Measurements from ENCODE around the gene ZNF692.
"Not testable (repeated sequence)": the region's sequence is repeated elsewhere in the genome, so short reads cannot be mapped to it uniquely, and the experiment has no call there.

Gene ZNF692

GRCh38 chr1:248849152-248849551, 9.7 kb downstream of the ZNF692 start:
- DNase-seq (ENCODE audit: low spot score): no peak

GRCh38 chr1:248848602-248849001, 10.3 kb downstream of the ZNF692 start:
- no peak for DNase-seq (ENCODE audit: low spot score)

- no peak for DNase-seq (ENCODE audit: low spot score)
Measured at GRCh38 chr1:248847956-248848561, 10.8 kb downstream of the ZNF692 start.

GRCh38 chr1:248847181-248847955, 11.5 kb downstream of the ZNF692 start:
- DNase-seq (ENCODE audit: low spot score): no peak

- DNase-seq (ENCODE audit: low spot score): no peak
Measured at GRCh38 chr1:248844526-248844925, 14.4 kb downstream of the ZNF692 start.

GRCh38 chr1:248843687-248844086, 15.2 kb downstream of the ZNF692 start:
- no peak for DNase-seq (ENCODE audit: low spot score)

- no peak for DNase-seq (ENCODE audit: low spot score)
Measured at GRCh38 chr1:248842781-248843331, 16.0 kb downstream of the ZNF692 start.

- DNase-seq (ENCODE audit: low spot score): peak; percentile 52
Measured at GRCh38 chr1:248841702-248842395, 17.0 kb downstream of the ZNF692 start.

GRCh38 chr1:248840946-248841345, 17.9 kb downstream of the ZNF692 start:
- DNase-seq (ENCODE audit: low spot score): no peak

GRCh38 chr1:248839168-248839555, 19.7 kb downstream of the ZNF692 start:
- no peak for DNase-seq (ENCODE audit: low spot score)

GRCh38 chr1:248838357-248839167, 20.3 kb downstream of the ZNF692 start:
- DNase-seq (ENCODE audit: low spot score): peak; percentile 88

GRCh38 chr1:248837781-248838356, 21.0 kb downstream of the ZNF692 start, which contains the start of gene ZNF672:
Gene ZNF672 (plus strand): TSS chr1:248838224. CDS start chr1:248847275, 9,051 bp downstream.
- DNase-seq (ENCODE audit: low spot score): peak; percentile 98

- DNase-seq (ENCODE audit: low spot score): no peak
Measured at GRCh38 chr1:248837045-248837780, 21.7 kb downstream of the ZNF692 start.

- DNase-seq (ENCODE audit: low spot score): no peak
Measured at GRCh38 chr1:248834343-248834940, 24.4 kb downstream of the ZNF692 start.

GRCh38 chr1:248831842-248832241, 27.0 kb downstream of the ZNF692 start:
- no peak for DNase-seq (ENCODE audit: low spot score)

- DNase-seq (ENCODE audit: low spot score): not testable (repeated sequence)
Measured at GRCh38 chr1:248830718-248831017, 28.2 kb downstream of the ZNF692 start.

GRCh38 chr1:248828845-248829244, 30.0 kb downstream of the ZNF692 start:
- DNase-seq (ENCODE audit: low spot score): peak; percentile 84

GRCh38 chr1:248825909-248826760, 32.8 kb downstream of the ZNF692 start, which contains the start of gene SH3BP5L:
Gene SH3BP5L (minus strand): TSS chr1:248825915. CDS start chr1:248824935, 980 bp downstream.
- DNase-seq (ENCODE audit: low spot score): peak; percentile 92

- no peak for DNase-seq (ENCODE audit: low spot score)
Measured at GRCh38 chr1:248825573-248825908, 33.3 kb downstream of the ZNF692 start.

Data from AG08396 (cell line).